Type B pancreatic cell (in vitro differentiated cells): ENCODE measurements around the gene MYOD1. TPM values are rescaled to one million over a fixed set of nuclear protein-coding genes. Genes with fewer than 3 reads are reported as not detected.

Experiments
- DNase-seq: peaks from one replicate; pipeline ENCODE4 v3.0.0; 2021; ENCODE audit warnings: mixed read lengths; ENCODE audit not compliant: unreplicated experiment; ENCODE audit errors: extremely low spot score
- H3K27ac Mint-ChIP-seq: 2 replicates; pipeline ENCODE4 v1.8.0; 2021; ENCODE audit warnings: mild to moderate bottlenecking, mixed read lengths
- H3K27me3 Mint-ChIP-seq: 2 replicates; pipeline ENCODE4 v1.8.0; 2021; ENCODE audit warnings: mixed read lengths
- H3K36me3 Mint-ChIP-seq: 2 replicates; pipeline ENCODE4 v1.8.0; 2021; ENCODE audit warnings: mixed read lengths
- H3K4me1 Mint-ChIP-seq: one replicate; pipeline ENCODE4 v1.8.0; 2021; ENCODE audit warnings: mixed read lengths; ENCODE audit not compliant: unreplicated experiment
- H3K4me3 Mint-ChIP-seq: 2 replicates; pipeline ENCODE4 v1.8.0; 2021; ENCODE audit warnings: mild to moderate bottlenecking, mixed read lengths
- H3K9me3 Mint-ChIP-seq: 2 replicates; pipeline ENCODE4 v1.8.0; 2021; ENCODE audit warnings: mixed read lengths
- total RNA-seq: library from RNA; stranded (reverse); gene quantifications from 2 replicates; pipeline ENCODE4 v1.2.1, GENCODE V29; 2021; ENCODE audit warnings: low replicate concordance
- TF ChIP-seq, protein P1 (sequence below): fragments of 200-600 bp; sonication (generic); conservative IDR thresholded peaks from 2 replicates; pipeline ENCODE4 v1.5.0; 2021; ENCODE audit warnings: antibody characterized with exemption, mild to moderate bottlenecking

MYOD1 gene
- total RNA-seq, 1 donor from 2014 or later = 3.6 TPM

DNA sequence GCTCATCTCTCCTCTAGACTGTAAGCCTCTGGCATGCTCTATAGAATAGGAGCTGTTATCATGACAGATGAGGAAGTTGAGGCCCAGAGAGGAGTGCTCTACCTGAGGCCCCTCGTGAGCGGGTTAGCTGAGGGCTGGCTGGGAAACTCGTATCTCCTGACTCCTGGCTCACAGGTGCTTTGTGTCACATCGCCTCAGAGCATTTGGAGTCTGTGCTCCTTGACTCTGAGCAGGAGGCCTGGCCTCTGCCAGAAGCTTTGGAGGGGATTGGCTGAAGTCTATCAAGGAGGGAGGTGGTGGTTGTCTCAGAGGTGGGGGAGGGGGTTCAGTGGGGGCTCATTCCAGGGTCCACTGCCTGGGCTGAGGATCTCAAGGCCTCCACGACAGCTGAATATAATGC lies 22.6 kb downstream of the MYOD1 start:
- H3K27me3 Mint-ChIP-seq = peaks cover 17% of the 10 kb centered on the region
- H3K9me3 Mint-ChIP-seq = no peaks in the 10 kb centered on the region
- no peak overlapping the region for H3K4me3 Mint-ChIP-seq
- no peak overlapping the region for H3K27ac Mint-ChIP-seq
- TF ChIP-seq, protein P1, sequence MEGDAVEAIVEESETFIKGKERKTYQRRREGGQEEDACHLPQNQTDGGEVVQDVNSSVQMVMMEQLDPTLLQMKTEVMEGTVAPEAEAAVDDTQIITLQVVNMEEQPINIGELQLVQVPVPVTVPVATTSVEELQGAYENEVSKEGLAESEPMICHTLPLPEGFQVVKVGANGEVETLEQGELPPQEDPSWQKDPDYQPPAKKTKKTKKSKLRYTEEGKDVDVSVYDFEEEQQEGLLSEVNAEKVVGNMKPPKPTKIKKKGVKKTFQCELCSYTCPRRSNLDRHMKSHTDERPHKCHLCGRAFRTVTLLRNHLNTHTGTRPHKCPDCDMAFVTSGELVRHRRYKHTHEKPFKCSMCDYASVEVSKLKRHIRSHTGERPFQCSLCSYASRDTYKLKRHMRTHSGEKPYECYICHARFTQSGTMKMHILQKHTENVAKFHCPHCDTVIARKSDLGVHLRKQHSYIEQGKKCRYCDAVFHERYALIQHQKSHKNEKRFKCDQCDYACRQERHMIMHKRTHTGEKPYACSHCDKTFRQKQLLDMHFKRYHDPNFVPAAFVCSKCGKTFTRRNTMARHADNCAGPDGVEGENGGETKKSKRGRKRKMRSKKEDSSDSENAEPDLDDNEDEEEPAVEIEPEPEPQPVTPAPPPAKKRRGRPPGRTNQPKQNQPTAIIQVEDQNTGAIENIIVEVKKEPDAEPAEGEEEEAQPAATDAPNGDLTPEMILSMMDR = no peak
- H3K36me3 Mint-ChIP-seq = no peaks in the 10 kb centered on the region
- no peak for DNase-seq
- H3K4me1 Mint-ChIP-seq = no peaks in the 10 kb centered on the region

DNA sequence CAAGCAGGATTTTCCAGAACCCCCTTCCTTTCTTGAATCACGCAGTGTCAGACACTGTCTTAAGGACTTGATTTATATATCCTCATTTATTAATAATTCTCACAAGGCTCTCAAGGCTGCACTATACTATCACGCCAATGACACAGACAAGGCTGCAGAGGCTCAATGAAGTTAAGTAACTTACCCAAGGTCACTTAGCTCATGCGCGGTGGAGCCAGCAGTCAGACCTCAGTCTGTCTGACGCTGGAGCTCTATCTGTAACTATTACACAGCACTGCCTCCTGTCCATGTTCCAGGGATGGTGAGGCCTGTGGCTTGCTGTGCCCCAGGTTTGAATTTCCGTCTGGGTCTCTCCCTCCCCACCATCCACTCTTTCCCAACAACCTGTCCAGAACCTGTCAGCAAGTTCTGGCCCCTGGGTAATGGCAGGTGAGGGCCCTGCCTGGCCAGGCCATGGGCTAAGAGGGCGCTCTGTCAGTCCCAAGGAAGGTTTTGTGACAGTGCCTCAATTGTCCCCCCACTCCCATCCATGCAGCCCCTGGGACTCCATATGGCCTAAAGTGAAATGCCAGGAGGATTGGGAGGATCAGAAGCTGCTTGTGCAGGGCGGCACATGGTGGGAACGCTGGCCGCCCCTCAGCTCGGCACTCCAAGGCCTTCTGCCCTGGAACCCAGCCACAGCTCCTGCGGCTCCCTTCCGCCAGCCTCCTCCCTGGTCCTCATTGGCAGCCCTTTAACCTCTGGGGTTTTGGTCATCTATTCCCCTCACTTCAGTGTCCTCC lies 23.8 kb downstream of the MYOD1 start:
- Mint-ChIP-seq H3K4me1 (no peaks in the 10 kb centered on the region), H3K9me3 (no peaks in the 10 kb centered on the region), H3K36me3 (no peaks in the 10 kb centered on the region), H3K4me3 (no peak overlapping the region), H3K27ac (no peak overlapping the region), H3K27me3 (peaks cover 17% of the 10 kb centered on the region)
- TF ChIP-seq, protein P1 = no peak
- DNase-seq = no peak

DNA sequence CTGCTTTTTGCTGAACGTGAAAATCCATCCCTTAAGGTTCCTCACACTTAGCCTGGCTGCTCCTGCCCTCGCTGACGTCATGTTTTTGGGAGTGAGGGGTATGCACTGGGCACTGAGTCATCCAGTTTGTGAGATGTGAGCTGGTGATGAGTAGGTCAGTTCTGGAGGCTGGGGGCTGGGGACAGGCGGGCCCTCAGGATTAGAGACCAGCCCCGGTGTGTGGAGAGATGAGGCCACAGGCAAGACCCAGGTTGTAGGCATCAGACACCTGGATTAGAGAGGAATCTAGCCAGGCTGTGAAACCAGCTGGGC lies 24.4 kb downstream of the MYOD1 start:
- no peak overlapping the region for H3K27ac Mint-ChIP-seq
- H3K36me3 Mint-ChIP-seq = no peaks in the 10 kb centered on the region
- DNase-seq = no peak
- no peaks in the 10 kb centered on the region for H3K9me3 Mint-ChIP-seq
- no peak overlapping the region for H3K4me3 Mint-ChIP-seq
- H3K4me1 Mint-ChIP-seq = no peaks in the 10 kb centered on the region
- peaks cover 17% of the 10 kb centered on the region for H3K27me3 Mint-ChIP-seq
- TF ChIP-seq, protein P1 = no peak

- H3K4me3 Mint-ChIP-seq = no peak overlapping the region
- H3K4me1 Mint-ChIP-seq = no peaks in the 10 kb centered on the region
- no peak overlapping the region for H3K27ac Mint-ChIP-seq
- no peak for DNase-seq
- TF ChIP-seq, protein P1 = no peak
- no peaks in the 10 kb centered on the region for H3K36me3 Mint-ChIP-seq
- no peaks in the 10 kb centered on the region for H3K9me3 Mint-ChIP-seq
- peaks cover 17% of the 10 kb centered on the region for H3K27me3 Mint-ChIP-seq
Observed at GRCh38 chr11:17744151-17744940, 25.0 kb downstream of the MYOD1 start.

DNA sequence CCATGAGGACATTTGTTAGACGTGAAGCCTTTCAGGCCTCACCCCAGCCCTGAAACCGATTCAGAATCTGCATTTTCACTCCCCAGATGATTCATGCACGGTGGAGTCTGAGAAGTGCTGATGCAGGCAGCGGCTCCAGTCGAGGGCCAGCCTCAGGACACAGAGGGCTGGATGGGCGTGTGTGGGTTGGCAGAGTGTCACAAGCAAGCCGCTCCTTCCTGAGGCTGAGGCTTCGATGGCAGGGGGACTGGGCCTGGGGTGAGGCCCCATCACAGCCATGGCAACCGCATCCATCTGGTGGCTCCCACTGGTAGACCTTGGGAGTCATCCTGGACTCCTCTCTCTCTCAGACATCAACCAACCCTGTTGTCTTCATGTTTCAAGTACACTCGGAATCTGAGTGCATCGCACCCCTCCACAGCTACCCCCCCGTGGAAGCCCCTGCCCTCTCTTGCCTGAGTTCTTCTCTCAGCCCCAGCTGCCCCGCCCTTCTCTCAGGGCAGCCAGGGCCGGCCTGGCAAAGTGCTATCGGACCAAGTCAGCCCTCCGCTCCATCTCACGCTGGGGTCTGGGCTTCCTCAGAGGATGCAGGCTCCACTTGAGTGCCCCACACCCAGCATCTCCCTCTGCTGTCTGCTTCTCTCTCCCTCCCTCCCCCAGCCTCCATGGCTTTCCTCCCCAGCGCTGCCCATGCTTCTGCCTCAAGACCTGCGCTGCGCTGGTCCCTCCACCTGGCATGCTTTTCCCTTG lies 25.8 kb downstream of the MYOD1 start:
- no peak for DNase-seq
- H3K4me3 Mint-ChIP-seq = no peak overlapping the region
- no peaks in the 10 kb centered on the region for H3K36me3 Mint-ChIP-seq
- peaks cover 20% of the 10 kb centered on the region for H3K27me3 Mint-ChIP-seq
- TF ChIP-seq, protein P1 = no peak
- no peaks in the 10 kb centered on the region for H3K4me1 Mint-ChIP-seq
- H3K27ac Mint-ChIP-seq = no peak overlapping the region
- no peaks in the 10 kb centered on the region for H3K9me3 Mint-ChIP-seq
